Common myeloid progenitor, CD34-positive (primary cell): ENCODE results near the gene FAM163B.

Experiments used
- CTCF ChIA-PET: fragments of 350-600 bp; sonication (Branson Sonifier 250); formaldehyde crosslinking; loops from one replicate; lab custom pipeline; 2021; ENCODE audit warnings: antibody characterized with exemption; lab: Charles Lee
- POLR2A ChIA-PET: fragments of 350-600 bp; sonication (Branson Sonifier 250); formaldehyde crosslinking; loops from one replicate; lab custom pipeline; 2021; ENCODE audit warnings: antibody characterized with exemption; lab: Charles Lee
- DNase-seq, 3 donors: peaks; one replicate each; pipeline versions ENCODE4 v3.0.0 to v3.0.0-alpha.2; 2013
- H3K27ac ChIP-seq, 2 experiments: 1 replicate in 1 of 2; 2 replicates in 1 of 2; pipeline ENCODE4 v1.7.0; 2013; ENCODE audit warnings: inconsistent platforms in 2 of 2, low read length in 2 of 2, mild to moderate bottlenecking in 2 of 2, low read depth in 1 of 2, moderate library complexity in 1 of 2; ENCODE audit not compliant: severe bottlenecking in 2 of 2, insufficient read depth in 1 of 2, poor library complexity in 1 of 2
- H3K27me3 ChIP-seq, 5 experiments: replicated peaks in 2 of 5; 1 replicate in 3 of 5; 2 replicates in 2 of 5; pipeline versions ENCODE4 v1.6.1 to v1.7.0; 2013; ENCODE audit warnings: low read length in 4 of 5, mild to moderate bottlenecking in 2 of 5, moderate library complexity in 2 of 5, inconsistent platforms in 1 of 5; ENCODE audit not compliant: insufficient read depth in 5 of 5, control insufficient read depth in 4 of 5
- H3K36me3 ChIP-seq, 4 experiments: 1 replicate in 2 of 4; 2 replicates in 2 of 4; pipeline versions ENCODE4 v1.6.1 to v1.7.0; 2013; ENCODE audit warnings: low read length in 3 of 4, control low read depth in 1 of 4, mild to moderate bottlenecking in 1 of 4; ENCODE audit not compliant: control insufficient read depth in 4 of 4, insufficient read depth in 4 of 4
- H3K4me1 ChIP-seq, 4 experiments: 1 replicate in 3 of 4; 2 replicates in 1 of 4; pipeline versions ENCODE4 v1.6.1 to v1.7.1; 2013; ENCODE audit warnings: low read length in 3 of 4, mild to moderate bottlenecking in 3 of 4, control low read depth in 1 of 4, inconsistent platforms in 1 of 4, moderate library complexity in 1 of 4; ENCODE audit not compliant: control insufficient read depth in 4 of 4, insufficient read depth in 4 of 4; ENCODE audit errors: control extremely low read depth in 1 of 4
- H3K4me3 ChIP-seq, 7 experiments: 1 replicate in 4 of 7; 2 replicates in 3 of 7; pipeline versions ENCODE4 v1.5.1 to v1.7.0; 2013; ENCODE audit warnings: mild to moderate bottlenecking in 7 of 7, low read length in 6 of 7, moderate library complexity in 6 of 7, inconsistent platforms in 2 of 7, low read depth in 2 of 7, control low read depth in 1 of 7; ENCODE audit not compliant: insufficient read depth in 4 of 7, control insufficient read depth in 1 of 7; ENCODE audit errors: extremely low read depth in 1 of 7
- H3K9me3 ChIP-seq, 5 experiments: 1 replicate in 4 of 5; 2 replicates in 1 of 5; pipeline versions ENCODE4 v1.6.1 to v1.7.1; 2013; ENCODE audit warnings: low read length in 4 of 5, mild to moderate bottlenecking in 2 of 5, inconsistent platforms in 1 of 5, low read depth in 1 of 5, moderate library complexity in 1 of 5; ENCODE audit not compliant: control insufficient read depth in 4 of 5, insufficient read depth in 2 of 5; ENCODE audit errors: control extremely low read depth in 1 of 5
- WGBS: methylation state at CpG from one replicate; pipeline ENCODE4 v1.1.5; 2013; ENCODE audit not compliant: insufficient coverage; 5-methylcytosine and 5-hydroxymethylcytosine counted together

FAM163B gene

DNA sequence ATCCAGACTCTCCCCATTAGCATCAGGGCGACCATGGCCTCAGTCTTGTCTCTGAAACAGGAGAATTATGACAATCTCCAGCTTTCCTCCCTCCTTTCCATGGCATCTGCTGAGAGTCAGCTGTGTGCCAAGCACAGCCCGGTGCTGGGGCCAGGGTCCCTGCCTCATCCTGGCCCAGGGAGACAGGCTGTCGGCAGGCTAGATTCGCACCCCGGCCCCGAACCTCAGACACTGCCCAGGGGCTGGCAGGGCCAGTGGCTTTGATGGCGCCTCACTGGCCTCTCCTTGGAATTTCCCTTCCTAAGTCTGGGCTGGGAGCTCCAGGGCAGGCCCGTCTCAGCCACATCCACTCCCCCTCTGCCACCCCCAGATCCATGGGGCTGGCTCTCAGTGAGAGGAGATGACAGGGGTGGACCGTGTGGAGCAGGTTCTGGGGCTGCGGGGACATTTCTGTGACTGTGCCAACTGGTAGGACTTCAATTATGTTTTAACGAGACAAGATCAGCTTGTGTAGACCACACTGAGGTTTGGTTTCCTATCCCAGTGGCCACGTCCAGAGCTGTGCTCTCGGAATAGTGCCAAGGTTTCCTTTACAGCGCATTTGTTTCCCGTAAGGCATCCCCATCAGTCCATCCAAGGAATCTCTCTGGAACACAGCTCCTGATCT lies 15.5 kb downstream of the FAM163B start:
- peaks cover 0 to 10% (median 0%) of the 10 kb centered on the region in 5 experiments for H3K27me3 ChIP-seq
- ChIA-PET CTCF (no interaction called here), POLR2A (no interaction called here)
- 87% methylated on average over 13 of the region's 15 CpGs for WGBS
- H3K4me1 ChIP-seq, result no peaks in the 10 kb centered on the region
- no peak overlapping the region for H3K27ac ChIP-seq
- H3K9me3 ChIP-seq, result peaks cover 3 to 26% (median 20%) of the 10 kb centered on the region in 5 experiments
- DNase-seq, result no peak
- no peaks in the 10 kb centered on the region for H3K36me3 ChIP-seq
- no peak overlapping the region for H3K4me3 ChIP-seq

DNA sequence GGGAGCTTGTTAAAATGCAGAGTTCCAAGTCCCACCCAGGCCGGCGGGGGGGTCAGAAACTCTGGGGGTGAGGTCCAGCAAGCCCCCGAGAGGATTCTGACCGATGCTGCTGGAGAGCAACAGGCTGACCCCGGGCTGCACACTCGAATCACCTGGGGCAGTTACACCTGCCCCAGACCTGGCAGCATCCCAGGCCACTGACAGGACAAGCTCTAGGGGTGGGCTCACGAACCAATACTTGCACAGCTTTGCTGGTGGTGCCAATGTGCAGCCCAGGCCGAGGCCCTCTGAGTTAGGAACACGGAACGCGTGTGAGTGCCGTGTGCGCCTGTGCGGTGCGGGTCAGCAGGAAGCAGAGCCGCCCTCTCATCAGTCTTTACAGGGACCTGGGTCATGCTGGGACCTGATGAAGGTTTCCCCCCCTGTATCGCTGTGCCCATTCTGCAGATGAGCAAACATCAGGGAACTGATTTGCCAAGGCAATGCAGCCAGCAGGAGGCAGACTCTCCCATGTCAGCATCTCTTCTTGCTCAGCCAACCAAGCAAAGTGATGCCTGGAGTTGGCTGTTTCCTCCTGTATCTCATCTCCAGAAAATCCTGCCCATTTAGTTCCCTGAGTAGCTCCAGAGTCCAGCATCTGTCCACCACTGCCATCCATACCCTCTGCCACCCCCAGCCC lies 16.3 kb downstream of the FAM163B start:
- WGBS, result 86% methylated on average over 17 of the region's 17 CpGs
- Histone ChIP-seq H3K36me3 (no peaks in the 10 kb centered on the region), H3K4me1 (no peaks in the 10 kb centered on the region), H3K4me3 (no peak overlapping the region), H3K9me3 (peaks cover 3 to 19% (median 16%) of the 10 kb centered on the region in 5 experiments), H3K27ac (no peak overlapping the region), H3K27me3 (peaks cover 0 to 10% (median 0%) of the 10 kb centered on the region in 5 experiments)
- ChIA-PET POLR2A (no interaction called here), CTCF (no interaction called here)
- no peak for DNase-seq

DNA sequence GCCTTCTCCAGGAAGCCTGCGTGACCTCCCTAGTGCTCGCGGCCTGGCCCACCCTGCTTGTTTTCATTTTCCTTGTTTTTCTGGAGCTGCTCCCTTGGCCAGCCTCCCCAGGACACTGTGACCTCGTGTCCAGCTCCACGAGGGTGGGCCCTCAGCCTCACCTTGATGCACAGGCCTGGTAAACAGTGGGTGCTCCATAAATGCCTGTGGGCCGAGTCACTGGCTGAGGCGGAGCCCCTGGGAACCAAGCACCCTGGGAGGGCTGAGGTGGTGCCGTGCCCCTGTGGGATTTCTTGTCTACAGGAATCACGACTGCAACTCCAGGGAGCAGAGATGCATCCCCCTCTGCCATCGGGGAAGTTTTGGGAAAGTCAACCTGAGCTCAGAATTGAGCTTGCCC lies 17.2 kb downstream of the FAM163B start:
- H3K27ac ChIP-seq, result no peak overlapping the region
- H3K27me3 ChIP-seq, result peaks cover 0 to 17% (median 0%) of the 10 kb centered on the region in 5 experiments
- H3K36me3 ChIP-seq, result no peaks in the 10 kb centered on the region
- H3K4me1 ChIP-seq, result no peaks in the 10 kb centered on the region
- CTCF ChIA-PET, result no interaction called here
- H3K4me3 ChIP-seq, result no peak overlapping the region
- DNase-seq, result no peak
- POLR2A ChIA-PET, result no interaction called here
- peaks cover 0 to 11% (median 9%) of the 10 kb centered on the region in 5 experiments for H3K9me3 ChIP-seq
- WGBS, result 88% methylated on average over 10 of the region's 10 CpGs

DNA sequence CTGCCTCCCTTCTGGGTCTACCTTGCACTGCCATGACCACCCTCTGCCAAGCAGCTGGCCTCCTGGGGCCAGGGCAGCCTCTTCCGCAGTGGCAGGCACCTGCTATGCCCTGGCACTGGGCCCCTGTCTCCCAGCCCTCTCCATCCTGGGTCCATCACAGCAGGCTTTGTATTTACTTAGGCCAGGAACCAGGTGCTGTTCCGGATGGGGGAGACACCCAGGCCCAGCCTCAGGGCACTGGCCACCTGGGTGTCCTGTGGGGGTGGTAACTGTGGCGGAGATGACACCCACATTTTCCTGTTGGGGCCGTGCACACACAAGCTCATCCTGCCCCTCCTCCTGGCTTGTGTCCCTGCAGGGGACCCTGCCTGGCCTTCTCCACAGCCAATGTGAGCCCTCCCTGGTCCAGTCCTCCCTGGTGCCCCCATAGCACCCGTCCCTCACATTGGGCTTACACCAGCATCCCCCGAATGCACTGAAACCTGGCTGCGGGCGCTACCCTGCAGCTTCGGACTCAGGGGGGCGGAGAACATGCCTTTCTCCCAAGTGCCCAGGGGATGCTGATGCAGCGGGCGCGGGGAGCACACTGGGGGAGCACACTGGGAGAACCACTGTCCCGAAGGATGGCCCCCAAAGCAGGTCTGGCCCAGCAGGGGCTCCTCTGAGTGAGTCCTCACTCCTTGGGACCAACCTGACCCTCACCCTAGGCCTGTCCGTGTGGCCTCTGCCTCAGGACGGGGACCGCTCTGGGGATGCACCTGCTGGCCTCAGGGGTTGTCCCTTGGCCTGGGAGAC lies 17.9 kb downstream of the FAM163B start:
- WGBS, result 93% methylated on average over 16 of the region's 17 CpGs
- H3K27ac ChIP-seq, result no peak overlapping the region
- H3K9me3 ChIP-seq, result peaks cover 0 to 6% (median 3%) of the 10 kb centered on the region in 5 experiments
- H3K36me3 ChIP-seq, result no peaks in the 10 kb centered on the region
- DNase-seq, result no peak
- ChIA-PET POLR2A (interaction anchor here (0.5 kb wide), 1 partner anchor 61 kb away, joined by 3 read pairs; no protein-coding TSS in a partner anchor), CTCF (no interaction called here)
- no peak overlapping the region for H3K4me3 ChIP-seq
- H3K27me3 ChIP-seq, result peaks cover 0 to 23% (median 0%) of the 10 kb centered on the region in 5 experiments
- peaks cover 0 to 2% (median 2%) of the 10 kb centered on the region in 4 experiments for H3K4me1 ChIP-seq

DNA sequence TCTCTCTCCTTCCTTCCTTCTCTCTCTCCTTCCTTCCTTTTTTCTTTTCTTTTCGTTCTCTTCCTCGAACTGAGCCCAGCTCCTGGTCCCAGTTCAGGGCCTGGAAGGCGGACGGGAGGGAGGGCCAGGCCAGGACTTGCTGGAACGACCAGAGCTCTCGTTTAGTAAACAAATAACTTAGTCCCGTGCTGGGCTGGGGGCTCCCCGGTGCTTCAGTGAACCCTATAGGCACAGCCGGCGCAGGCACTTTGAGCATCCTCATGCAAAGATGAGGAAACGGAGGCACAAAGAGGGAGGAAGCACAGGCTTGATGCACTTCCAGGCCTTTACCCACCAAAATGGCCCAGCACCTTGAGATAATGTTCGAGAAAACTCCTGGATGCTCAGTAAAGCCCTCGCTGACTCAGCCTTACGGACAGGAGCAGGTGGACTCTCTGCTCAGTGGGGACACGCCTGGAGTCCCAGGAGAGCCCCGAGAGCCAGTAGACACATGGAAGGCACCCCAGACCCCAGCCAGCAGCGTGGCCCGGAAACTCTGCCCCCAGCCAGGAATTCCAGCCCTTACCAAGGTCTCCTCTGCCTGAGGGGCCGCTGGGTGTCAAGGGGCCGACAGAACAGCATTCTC lies 18.8 kb downstream of the FAM163B start:
- ChIA-PET POLR2A (interaction anchor here (0.5 kb wide), 1 partner anchor 60 kb away, joined by 3 read pairs; no protein-coding TSS in a partner anchor), CTCF (no interaction called here)
- no peaks in the 10 kb centered on the region for H3K36me3 ChIP-seq
- peaks cover 0 to 12% (median 11%) of the 10 kb centered on the region in 4 experiments for H3K4me1 ChIP-seq
- H3K9me3 ChIP-seq, result peaks cover 0 to 6% (median 0%) of the 10 kb centered on the region in 5 experiments
- no peak overlapping the region for H3K4me3 ChIP-seq
- DNase-seq, result no peak
- WGBS, result 74% methylated on average over 19 of the region's 20 CpGs
- H3K27me3 ChIP-seq, result peaks cover 0 to 33% (median 2%) of the 10 kb centered on the region in 5 experiments
- no peak overlapping the region for H3K27ac ChIP-seq

DNA sequence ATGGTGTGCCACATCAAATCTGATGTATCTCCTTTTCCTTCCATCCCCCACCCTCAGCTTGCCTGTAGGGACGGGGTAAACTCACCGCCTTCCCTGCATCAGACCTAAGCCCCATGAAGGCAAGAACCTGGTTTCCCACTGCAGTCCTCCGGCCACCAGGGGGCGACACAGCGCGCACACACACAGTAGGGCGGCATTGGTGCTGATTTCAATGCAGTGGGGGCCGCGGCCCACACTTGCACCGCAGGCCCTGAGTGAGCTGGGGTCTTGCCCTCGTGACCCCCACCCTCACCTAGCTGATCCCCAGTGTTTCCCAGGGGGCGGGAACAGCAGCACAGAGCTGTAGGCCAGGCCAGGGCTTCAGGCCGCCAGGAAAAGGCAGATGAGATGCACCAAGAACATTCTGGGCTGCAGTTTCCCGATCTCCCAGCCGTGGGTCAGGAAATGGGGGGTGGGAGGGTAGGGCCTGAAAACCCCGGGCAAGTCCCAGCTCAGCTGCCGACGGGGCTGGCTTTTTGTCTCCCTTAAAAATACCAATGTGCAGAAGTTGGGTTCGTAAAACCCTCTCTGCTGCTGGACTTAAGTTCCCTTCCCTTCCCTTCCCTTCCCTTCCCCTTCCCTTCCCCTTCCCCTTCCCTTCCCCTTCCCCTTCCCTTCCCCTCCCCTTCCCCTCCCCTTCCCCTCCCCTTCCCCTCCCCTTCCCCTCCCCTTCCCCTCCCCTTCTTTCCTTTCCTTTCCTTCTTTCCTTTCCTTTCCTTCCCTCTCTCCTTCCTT lies 19.5 kb downstream of the FAM163B start:
- CTCF ChIA-PET, result interaction anchor here (1.3 to 1.5 kb wide), 2 partner anchors 53 to 137 kb away, joined by 3 read pairs; no protein-coding TSS in a partner anchor
- peaks cover 0 to 40% (median 2%) of the 10 kb centered on the region in 5 experiments for H3K27me3 ChIP-seq
- DNase-seq, result no peak

More for the DNA sequence above, 19.5 kb downstream of the FAM163B start:
- Histone ChIP-seq H3K4me1 (peaks cover 0 to 19% (median 16%) of the 10 kb centered on the region in 4 experiments), H3K9me3 (peaks cover 0 to 6% (median 0%) of the 10 kb centered on the region in 5 experiments), H3K4me3 (no peak overlapping the region), H3K36me3 (no peaks in the 10 kb centered on the region), H3K27ac (no peak overlapping the region)
- WGBS, result 57% methylated on average over 5 of the region's 19 CpGs
- POLR2A ChIA-PET, result no interaction called here
